ENCODE data around the gene RAB36.

RAB36 gene

GRCh38 chr22:23204541-23205157 lies 59.4 kb downstream of the RAB36 start:
- H3K9ac ChIP-seq (ENCODE audit: low read length) = no peak overlapping the region
- H3K9me3 ChIP-seq (replicated peaks; ENCODE audit: insufficient read depth, low read length) = no peaks in the 10 kb centered on the region
- H3K4me2 ChIP-seq (ENCODE audit: low read depth, low read length) = no peak overlapping the region
- no peaks in the 10 kb centered on the region for H3K27me3 ChIP-seq (replicated peaks; ENCODE audit: insufficient read depth, low read length)
- peaks cover 59% of the 10 kb centered on the region for H4K20me1 ChIP-seq (ENCODE audit: insufficient read depth, low read length)
- TF ChIP-seq CTCF (IDR thresholded peaks at IDR 0.05; ENCODE audit: low read length) = no peak
- TF ChIP-seq EZH2phosphoT487 (IDR thresholded peaks at IDR 0.05; ENCODE audit: low read length) = no peak
- TF ChIP-seq EZH2 (optimal IDR thresholded peaks at IDR 0.05; ENCODE audit: low read depth, low read length) = no peak
- H3F3A ChIP-seq (ENCODE audit: insufficient read depth, low read length) = peaks cover 4% of the 10 kb centered on the region; the same call in 1 of the 2 replicates
- no peak overlapping the region for H3K27ac ChIP-seq (ENCODE audit: low read length)
- H3K4me3 ChIP-seq (ENCODE audit: low read length) = no peak overlapping the region
- H3K4me1 ChIP-seq (ENCODE audit: low read length) = peaks cover 27% of the 10 kb centered on the region
- no peak for DNase-seq
- no peaks in the 10 kb centered on the region; the same call in 1 of the 2 replicates for H3K36me3 ChIP-seq (replicated peaks; ENCODE audit: insufficient read depth, low read length)
- H3K9me2 ChIP-seq (replicated peaks; ENCODE audit: insufficient read depth, low read length) = no peaks in the 10 kb centered on the region
- H2AFZ ChIP-seq (ENCODE audit: low read length) = no peak overlapping the region
- H3K79me2 ChIP-seq (ENCODE audit: low read length) = peaks cover 99% of the 10 kb centered on the region

- TF ChIP-seq CTCF (IDR thresholded peaks at IDR 0.05; ENCODE audit: low read length) = no peak
- TF ChIP-seq EZH2 (optimal IDR thresholded peaks at IDR 0.05; ENCODE audit: low read depth, low read length) = no peak
- TF ChIP-seq EZH2phosphoT487 (IDR thresholded peaks at IDR 0.05; ENCODE audit: low read length) = no peak
- Histone ChIP-seq H3F3A (ENCODE audit: insufficient read depth, low read length) (peaks cover 4% of the 10 kb centered on the region), H3K9me3 (replicated peaks; ENCODE audit: insufficient read depth, low read length) (no peaks in the 10 kb centered on the region), H3K27me3 (replicated peaks; ENCODE audit: insufficient read depth, low read length) (no peaks in the 10 kb centered on the region), H3K4me2 (ENCODE audit: low read depth, low read length) (no peak overlapping the region), H3K79me2 (ENCODE audit: low read length) (peaks cover 99% of the 10 kb centered on the region), H3K9ac (ENCODE audit: low read length) (no peak overlapping the region), H3K36me3 (replicated peaks; ENCODE audit: insufficient read depth, low read length) (no peaks in the 10 kb centered on the region; the same call in 1 of the 2 replicates), H3K4me3 (ENCODE audit: low read length) (no peak overlapping the region), H4K20me1 (ENCODE audit: insufficient read depth, low read length) (peaks cover 61% of the 10 kb centered on the region), H2AFZ (ENCODE audit: low read length) (no peak overlapping the region), H3K9me2 (replicated peaks; ENCODE audit: insufficient read depth, low read length) (no peaks in the 10 kb centered on the region), H3K27ac (ENCODE audit: low read length) (peak overlapping the region; percentile 10; the same call in 1 of the 2 replicates), H3K4me1 (ENCODE audit: low read length) (peaks cover 27% of the 10 kb centered on the region)
- DNase-seq = peak; percentile 53
These were observed 60.2 kb downstream of the RAB36 start for GRCh38 chr22:23205339-23206049.

GRCh38 chr22:23206915-23207314 lies 61.6 kb downstream of the RAB36 start:
- no peak overlapping the region for H3K4me3 ChIP-seq (ENCODE audit: low read length)
- H3K79me2 ChIP-seq (ENCODE audit: low read length) = peaks cover 97% of the 10 kb centered on the region
- no peaks in the 10 kb centered on the region; the same call in 1 of the 2 replicates for H3K36me3 ChIP-seq (replicated peaks; ENCODE audit: insufficient read depth, low read length)
- no peak overlapping the region for H3K4me2 ChIP-seq (ENCODE audit: low read depth, low read length)
- peaks cover 4% of the 10 kb centered on the region for H3F3A ChIP-seq (ENCODE audit: insufficient read depth, low read length)
- no peak overlapping the region for H3K9ac ChIP-seq (ENCODE audit: low read length)
- TF ChIP-seq EZH2 (optimal IDR thresholded peaks at IDR 0.05; ENCODE audit: low read depth, low read length) (no peak), EZH2phosphoT487 (IDR thresholded peaks at IDR 0.05; ENCODE audit: low read length) (no peak), CTCF (IDR thresholded peaks at IDR 0.05; ENCODE audit: low read length) (no peak)
- DNase-seq = no peak
- H4K20me1 ChIP-seq (ENCODE audit: insufficient read depth, low read length) = peaks cover 64% of the 10 kb centered on the region
- no peak overlapping the region for H2AFZ ChIP-seq (ENCODE audit: low read length)
- H3K27me3 ChIP-seq (replicated peaks; ENCODE audit: insufficient read depth, low read length) = no peaks in the 10 kb centered on the region
- no peaks in the 10 kb centered on the region for H3K9me3 ChIP-seq (replicated peaks; ENCODE audit: insufficient read depth, low read length)
- no peaks in the 10 kb centered on the region for H3K9me2 ChIP-seq (replicated peaks; ENCODE audit: insufficient read depth, low read length)
- peaks cover 27% of the 10 kb centered on the region for H3K4me1 ChIP-seq (ENCODE audit: low read length)
- H3K27ac ChIP-seq (ENCODE audit: low read length) = no peak overlapping the region
